SHP77 treated with DMSO at 0.1 percent for 48 hours (cell line): ENCODE results near the gene LPCAT1.
"Not testable (repeated sequence)": the region's sequence is repeated elsewhere in the genome, so short reads cannot be mapped to it uniquely, and the experiment has no call there.

Experiments
- DNase-seq: peaks from one replicate; lab custom pipeline; 2025; lab: John Stamatoyannopoulos, UW

LPCAT1 gene

DNA sequence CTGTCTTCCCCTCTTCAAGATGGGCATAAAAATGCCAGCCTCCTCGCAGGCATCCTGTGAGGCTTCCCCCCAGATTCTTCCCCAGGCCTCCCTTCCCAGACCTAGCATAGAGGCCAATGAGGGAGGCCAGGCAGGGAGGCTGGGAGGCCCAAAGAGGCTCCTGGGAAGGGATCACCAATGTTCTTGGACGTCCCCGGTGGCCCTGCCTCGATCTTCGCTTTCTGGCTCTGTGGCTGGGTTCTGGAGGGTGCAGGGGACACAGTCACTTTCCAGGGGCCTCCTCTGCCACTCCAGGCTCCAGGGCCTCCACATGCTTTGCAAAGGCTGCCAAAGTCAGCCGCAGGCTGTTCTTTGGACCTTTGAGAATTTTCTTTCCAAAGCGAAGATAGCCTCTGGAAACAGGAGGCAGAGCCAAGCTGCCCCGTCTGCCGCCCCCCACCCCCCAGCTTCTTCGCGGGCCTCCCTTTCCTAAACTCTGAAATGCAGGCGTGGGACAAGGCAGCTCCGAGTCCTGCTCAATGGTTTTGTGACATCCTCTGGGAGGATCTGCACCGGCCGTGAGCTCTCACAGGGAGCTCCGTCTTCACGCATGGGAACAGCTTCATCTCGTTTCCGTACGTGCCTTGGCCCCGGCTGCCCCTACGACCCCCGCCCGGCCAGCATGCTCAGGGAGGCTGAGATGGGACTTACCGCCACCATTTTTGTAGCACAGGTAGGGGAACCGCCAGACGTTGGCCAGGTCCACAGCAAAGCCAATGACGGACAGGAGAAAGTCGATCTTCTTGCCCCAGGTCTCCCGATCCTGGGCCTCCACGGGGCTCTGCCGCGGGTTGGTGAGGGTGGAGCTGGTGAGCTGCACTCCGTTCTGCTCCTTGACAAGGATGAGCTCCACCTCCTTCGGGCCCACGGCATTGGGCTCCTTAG lies 81.3 kb downstream of the LPCAT1 start:
- no peak for DNase-seq

- DNase-seq: no peak
Measured at GRCh38 chr5:1441166-1441865, 82.4 kb downstream of the LPCAT1 start.

GRCh38 chr5:1440098-1440493 lies 83.7 kb downstream of the LPCAT1 start:
- no peak for DNase-seq

- no peak for DNase-seq
Measured at GRCh38 chr5:1439388-1440097, 84.2 kb downstream of the LPCAT1 start.

DNA sequence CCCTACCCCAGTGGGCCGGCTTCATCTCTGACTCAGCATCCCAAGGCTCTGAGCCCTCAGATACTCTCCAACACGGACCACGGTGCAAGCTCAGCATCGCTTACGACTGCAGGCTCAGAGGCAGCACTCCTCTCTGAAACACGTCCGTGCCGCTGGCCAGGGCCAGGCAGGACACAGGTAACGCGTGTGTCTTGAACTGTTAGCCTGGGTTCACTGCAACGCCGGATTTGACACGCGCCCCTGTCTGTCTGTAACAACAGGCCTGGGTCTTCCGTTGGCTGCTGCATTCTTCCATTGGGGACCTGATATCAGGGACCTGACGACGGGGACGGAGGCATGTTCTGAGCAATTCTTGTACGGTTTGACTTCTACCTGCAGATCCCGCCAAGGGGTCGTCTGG lies 84.9 kb downstream of the LPCAT1 start:
- no peak for DNase-seq

DNA sequence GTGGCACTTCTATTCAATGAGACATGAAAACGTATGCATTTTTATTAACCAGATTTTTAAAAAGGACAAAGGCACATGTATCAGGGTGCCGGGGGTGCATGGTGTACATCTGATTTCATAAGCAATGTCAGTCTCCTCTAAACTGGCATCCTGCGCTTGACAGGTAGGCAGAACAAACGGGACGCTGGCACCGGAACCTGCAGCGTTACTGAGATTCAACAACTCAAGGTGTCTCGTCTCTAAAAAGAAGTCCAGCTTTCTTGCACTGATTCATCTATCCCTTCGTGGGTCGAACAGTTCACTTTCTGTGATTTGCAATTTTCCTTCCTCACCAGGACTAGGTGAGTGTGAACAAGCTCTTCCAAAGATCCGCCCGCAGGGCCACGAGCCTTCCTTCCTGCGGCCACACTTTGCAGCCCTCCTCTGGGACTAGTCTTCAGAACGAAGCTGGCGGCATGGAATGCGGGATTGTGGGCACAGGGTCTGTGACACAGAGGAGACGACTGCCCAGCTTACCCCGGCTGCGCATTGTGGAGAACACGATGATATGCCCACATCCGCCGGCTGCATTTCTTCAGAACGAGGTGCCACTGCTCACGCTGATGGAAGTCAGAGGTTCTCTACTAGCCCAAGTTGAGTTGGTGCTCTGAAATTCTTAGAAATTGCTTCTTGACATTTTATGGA lies 85.7 kb downstream of the LPCAT1 start:
- no peak for DNase-seq

DNA sequence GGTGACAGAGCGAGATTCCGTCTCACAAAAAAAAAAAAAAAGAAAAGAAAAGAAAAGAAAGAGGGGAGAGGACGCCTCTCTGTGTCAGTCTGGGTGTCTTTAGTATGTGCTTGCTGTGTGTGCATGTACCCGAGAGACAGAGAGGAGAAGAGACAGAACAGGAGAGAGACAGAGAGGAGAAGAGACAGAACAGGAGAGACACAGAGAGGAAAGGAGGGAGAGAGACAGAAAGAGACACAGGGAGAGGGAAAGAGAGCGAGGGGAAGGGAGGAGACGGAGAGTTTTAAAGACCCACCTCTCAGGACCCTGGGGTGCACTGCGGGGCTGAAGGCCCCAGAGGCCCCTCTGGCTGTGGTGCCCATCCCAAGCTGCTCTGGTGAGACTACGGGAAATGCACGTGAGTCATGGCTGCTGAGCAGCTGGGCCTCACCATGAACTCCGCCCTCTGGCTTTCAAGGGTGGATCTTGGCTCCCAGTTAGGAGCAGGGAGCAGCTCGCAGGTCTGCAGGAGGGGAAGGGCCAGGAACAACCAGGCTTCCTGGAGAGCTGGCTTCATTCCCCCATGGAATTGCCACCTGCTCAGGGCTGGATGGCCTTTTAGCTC lies 86.4 kb downstream of the LPCAT1 start:
- DNase-seq: peak; percentile 27

- DNase-seq: no peak
Measured at GRCh38 chr5:1436681-1437080, 87.1 kb downstream of the LPCAT1 start.

DNA sequence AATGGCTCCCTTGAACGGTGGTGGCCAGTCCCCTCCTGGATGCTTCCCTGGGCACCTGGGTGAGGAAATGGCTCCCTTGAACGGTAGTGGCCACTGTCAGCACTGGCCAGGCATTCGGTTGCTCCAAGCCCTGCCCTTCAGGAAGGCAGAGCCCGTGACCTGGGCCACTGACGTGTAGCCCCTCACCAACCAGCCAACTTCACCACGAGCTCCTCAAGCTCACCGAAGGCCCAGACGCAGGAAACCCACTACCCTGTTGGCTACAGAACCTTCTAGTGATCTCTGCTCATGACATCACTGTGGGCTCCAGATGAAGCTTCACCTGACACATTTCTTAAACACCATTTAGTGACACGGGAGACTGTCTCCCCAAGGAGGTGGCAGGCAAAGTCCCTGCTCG lies 87.7 kb downstream of the LPCAT1 start:
- no peak for DNase-seq

DNA sequence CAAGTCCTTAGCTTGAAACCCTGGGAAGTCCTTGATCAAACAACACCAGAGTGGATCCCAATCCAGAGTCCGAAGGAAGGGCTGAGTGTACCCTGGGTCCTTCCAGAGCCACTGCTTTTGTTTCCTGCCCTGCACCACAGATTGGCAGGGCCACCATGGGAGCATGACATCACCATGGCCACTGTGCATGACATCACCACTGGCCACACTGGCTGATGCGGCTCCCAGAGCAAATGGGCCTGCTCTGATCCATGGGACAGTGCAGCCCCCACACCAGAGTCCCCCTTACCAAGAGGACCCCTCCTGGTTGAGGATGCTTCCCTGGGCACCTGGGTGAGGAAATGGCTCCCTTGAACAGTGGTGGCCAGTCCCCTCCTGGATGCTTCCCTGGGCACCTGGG lies 88.4 kb downstream of the LPCAT1 start:
- no peak for DNase-seq

DNA sequence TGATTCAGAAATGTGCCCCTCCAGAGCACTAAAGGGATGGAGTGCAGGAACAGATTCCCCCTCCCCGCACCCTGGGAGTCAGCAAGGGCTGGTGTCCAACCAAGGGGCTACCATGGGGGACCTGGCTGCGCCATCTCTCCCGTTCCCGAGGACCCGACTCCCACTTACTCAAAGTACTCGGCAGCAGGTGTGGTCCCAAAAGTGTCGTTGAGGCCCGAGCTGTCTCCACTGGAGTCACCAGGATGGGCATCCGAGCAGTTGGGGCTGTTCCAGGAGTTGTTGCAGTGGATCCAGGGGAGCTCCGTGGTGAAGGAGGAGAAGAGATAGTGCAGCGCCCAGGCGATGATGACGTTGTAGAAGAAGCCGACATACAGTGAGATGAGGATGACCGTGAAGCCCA lies 91.5 kb downstream of the LPCAT1 start:
- no peak for DNase-seq

DNA sequence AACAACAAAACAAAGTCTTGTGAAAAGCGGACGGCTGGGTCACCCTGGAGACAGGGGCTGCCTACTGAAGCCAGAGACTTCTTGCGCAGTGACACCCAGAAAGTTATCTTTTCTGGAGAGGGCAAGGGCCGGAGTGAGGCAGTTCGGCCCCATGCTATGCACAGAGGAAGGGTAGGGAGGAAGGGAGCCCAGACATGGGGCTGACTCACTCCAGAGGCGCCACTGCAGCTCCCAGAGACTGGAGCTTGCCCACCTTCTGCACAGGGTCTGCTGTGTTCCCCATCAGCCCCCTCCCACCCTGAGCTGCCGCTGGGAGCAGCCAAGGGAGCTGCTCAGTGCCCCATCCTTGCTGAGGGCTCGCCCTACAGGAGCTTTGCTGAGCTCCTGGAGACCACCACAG lies 91.9 kb downstream of the LPCAT1 start:
- no peak for DNase-seq

DNA sequence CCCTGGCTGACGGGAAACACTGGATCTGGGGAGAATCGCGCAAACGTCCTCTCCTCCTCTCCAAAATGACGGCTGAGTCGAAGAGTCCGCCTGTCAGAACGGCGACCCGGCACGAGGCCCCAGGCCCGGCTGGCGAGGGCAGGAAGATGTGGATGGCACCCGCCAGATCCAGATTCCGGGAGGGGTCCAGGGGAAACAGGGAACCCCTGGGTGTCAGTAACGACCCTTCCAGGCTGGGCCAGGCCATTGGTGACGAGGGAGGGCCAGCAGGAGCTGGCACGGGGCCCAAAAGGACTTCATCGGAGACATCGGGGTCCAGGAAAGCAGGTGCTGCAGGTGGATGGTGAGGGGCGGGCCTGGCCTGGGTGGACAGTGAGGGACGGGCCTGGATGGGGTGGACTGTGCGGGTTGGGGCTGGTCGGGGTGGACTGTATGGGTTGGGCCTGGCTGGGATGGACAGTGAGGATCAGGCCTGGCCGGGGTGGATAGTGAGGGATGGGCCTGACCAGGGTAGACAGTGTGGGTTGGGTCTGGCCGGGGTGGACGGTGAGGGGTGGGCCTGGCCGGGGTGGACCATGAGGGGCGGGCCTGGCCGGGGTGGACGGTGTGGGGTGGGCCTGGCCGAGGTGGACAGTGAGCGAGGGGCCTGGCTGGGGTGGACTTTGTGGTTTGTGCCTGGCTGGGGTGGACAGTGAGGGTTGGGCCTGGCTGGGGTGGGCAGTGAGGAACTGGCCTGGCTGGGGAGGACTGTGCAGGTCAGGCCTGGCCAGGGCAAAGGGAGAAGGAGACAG lies 92.5 kb downstream of the LPCAT1 start:
- no peak for DNase-seq

GRCh38 chr5:1430121-1430795 lies 93.5 kb downstream of the LPCAT1 start:
- no peak for DNase-seq

- no peak for DNase-seq
Measured at GRCh38 chr5:1429496-1429895, 94.3 kb downstream of the LPCAT1 start.

GRCh38 chr5:1429066-1429465 lies 94.7 kb downstream of the LPCAT1 start:
- DNase-seq: no peak

DNA sequence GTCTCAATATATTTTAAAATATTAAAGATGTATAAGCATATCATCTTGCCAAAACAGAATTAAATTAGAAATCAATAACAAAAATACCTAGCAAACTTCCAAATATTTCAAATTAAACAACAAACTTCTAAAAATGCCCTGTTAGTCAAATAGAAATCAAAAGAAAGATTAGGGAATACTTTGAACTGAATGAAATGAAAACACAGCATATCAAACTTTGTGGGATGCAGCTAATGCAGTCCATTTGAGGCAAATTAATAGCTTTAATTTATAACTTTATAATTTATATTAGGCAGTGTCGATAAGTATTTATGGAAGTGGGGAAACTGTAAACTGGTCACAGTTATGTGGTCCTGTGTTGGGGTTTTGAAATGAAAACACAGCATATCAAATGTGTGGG lies 95.7 kb downstream of the LPCAT1 start:
- DNase-seq: no peak

DNA sequence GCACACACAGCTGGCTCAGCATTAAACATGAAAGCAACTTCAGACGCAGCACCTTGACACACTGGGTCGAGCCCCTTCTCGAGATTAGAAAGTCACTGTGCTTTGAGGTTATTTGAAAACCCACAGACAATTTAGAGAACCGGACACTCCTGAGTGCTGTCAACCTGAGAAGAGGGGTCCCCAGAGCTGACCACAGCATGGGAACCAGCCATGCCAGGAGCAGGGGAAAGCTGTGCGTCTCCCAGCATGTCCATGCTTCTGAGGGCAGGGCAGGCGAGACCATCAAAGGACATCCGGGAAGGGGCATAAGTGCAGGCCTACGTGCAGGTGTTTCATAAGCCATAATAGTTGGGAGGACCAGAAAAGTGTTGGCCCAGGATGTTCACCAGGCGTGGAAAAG lies 99.0 kb downstream of the LPCAT1 start:
- DNase-seq: no peak

GRCh38 chr5:1423901-1424603 lies 99.7 kb downstream of the LPCAT1 start:
- no peak for DNase-seq

GRCh38 chr5:1422522-1422921 lies 101.2 kb downstream of the LPCAT1 start:
- not testable (repeated sequence) for DNase-seq
